Psoas muscle (tissue), 8 donors: ENCODE results near the gene LEMD3. TPM values are rescaled to one million over a fixed set of nuclear protein-coding genes. Genes with fewer than 3 reads are reported as not detected.

Experiments used
- ATAC-seq, 4 donors: fragments of 200-7000 bp; cut with Tn5 transposase; one replicate each; pipeline ENCODE4 v1.9.1; 2020; ENCODE audit warnings: moderate library complexity in 3 of 4, mild to moderate bottlenecking in 2 of 4
- DNase-seq, 2 donors: peaks; one replicate each; pipeline ENCODE4 v3.0.0-alpha.2; 2020
- H3K27ac ChIP-seq: fragments of 200-600 bp; one replicate; pipeline ENCODE4 v1.8.0; 2022
- H3K27me3 ChIP-seq, 3 donors: fragments of 200-600 bp in 1 of 3; one replicate each; pipeline versions ENCODE4 v1.6.1 to v1.8.0; 2013 to 2022; ENCODE audit warnings: low read length in 2 of 3, mild to moderate bottlenecking in 2 of 3, moderate library complexity in 1 of 3; ENCODE audit not compliant: insufficient read depth in 3 of 3
- H3K36me3 ChIP-seq, 2 donors: fragments of 200-600 bp in 1 of 2; one replicate each; pipeline versions ENCODE4 v1.6.1 to v1.8.0; 2013 to 2022; ENCODE audit warnings: low read depth in 1 of 2, mild to moderate bottlenecking in 1 of 2, moderate library complexity in 1 of 2; ENCODE audit not compliant: insufficient read depth in 1 of 2
- H3K4me1 ChIP-seq: fragments of 200-600 bp; one replicate; pipeline ENCODE4 v1.8.0; 2022
- H3K4me3 ChIP-seq: fragments of 200-600 bp; one replicate; pipeline ENCODE4 v1.8.0; 2022; ENCODE audit warnings: mild to moderate bottlenecking
- H3K9me3 ChIP-seq: fragments of 200-600 bp; one replicate; pipeline ENCODE4 v1.8.0; 2022
- CTCF ChIP-seq: fragments of 200-600 bp; IDR thresholded peaks from one replicate; pipeline ENCODE4 v1.8.0; 2022; ENCODE audit warnings: antibody characterized with exemption
- WGBS, 3 donors: extraction: QIAGEN DNeasy Blood & Tissue Kit; methylation state at CpG; one replicate each; pipeline versions ENCODE4 v1.1.6 to v1.1.7; 2013; 5-methylcytosine and 5-hydroxymethylcytosine counted together
- intact Hi-C, 2 donors: fragments of 100-400 bp; cut with DNase I; formaldehyde crosslinking; loops; one replicate each; pipeline versions ENCODE4 v1.11.0 to v1.14.2; 2022
- polyA plus RNA-seq, 3 donors: library from polyadenylated mRNA; stranded (reverse); fragments of 200-250 nt; gene quantifications; one replicate each; pipeline ENCODE4 v1.2.3, GENCODE V29; 2013
- total RNA-seq, 4 donors: library from RNA; stranded (reverse); fragmentation: NEBNext Ultra II Directional in 2 of 4; extraction: Animal tissue kit (Norgen Biotek cat#: 25700) in 2 of 4; gene quantifications; one replicate each; pipeline versions ENCODE4 v1.2.1 to v1.2.4, GENCODE V29; 2021 to 2023
- donor health status: healthy with polysubstance abuse.
- donor health status: DM: no; HTN: no; CAD: no; lungs with moderate emphysema.
- donor health status: Bipolar disorder and iron deficiency.
- donor health status: healthy.
- donor health status: DM: yes; HTN: yes; CAD: no.
- donor health status: DM: no; HTN: no; CAD: no.
- donor health status: DM: no; HTN: no; CAD: no.
- donor health status: DM: yes; HTN: yes; CAD: no.

The LEMD3 gene
- total and polyA plus RNA-seq, 7 donors, result 5.4 to 17.1 (median 10.4) TPM

DNA sequence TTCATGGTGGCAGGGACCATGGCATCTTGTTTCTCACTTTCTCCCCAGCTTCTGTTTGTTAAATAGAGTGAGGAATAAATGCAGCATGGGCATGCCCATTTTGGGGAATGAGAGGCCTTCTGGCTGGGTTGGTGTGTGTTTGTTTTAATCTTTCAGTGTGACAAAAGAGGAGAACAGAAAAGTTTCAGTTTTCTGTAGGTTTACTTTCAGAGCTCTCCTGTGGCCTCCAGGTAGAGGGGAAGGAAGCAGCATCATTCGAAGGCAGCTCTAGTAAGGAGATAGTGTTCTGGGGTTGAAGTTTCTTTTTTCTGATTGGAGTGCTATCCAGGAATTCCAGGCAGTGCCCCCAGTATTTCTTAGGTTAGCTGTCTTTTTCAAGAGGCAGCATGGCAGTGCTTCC is 124.4 kb downstream of the LEMD3 start:
- WGBS, 3 donors, result 91 to 95% (median 95%) methylated on average over 1 of the region's 1 CpG
- H3K27ac ChIP-seq, result no peak overlapping the region
- H3K4me3 ChIP-seq, result no peak overlapping the region
- peaks cover 25% of the 10 kb centered on the region for H3K4me1 ChIP-seq
- no peak for DNase-seq
- intact Hi-C loops, result no loop called here
- ATAC-seq, result no peak
- H3K36me3 ChIP-seq, result no peaks in the 10 kb centered on the region
- no peaks in the 10 kb centered on the region for H3K27me3 ChIP-seq
- H3K9me3 ChIP-seq, result no peaks in the 10 kb centered on the region
- no peak for TF ChIP-seq CTCF

DNA sequence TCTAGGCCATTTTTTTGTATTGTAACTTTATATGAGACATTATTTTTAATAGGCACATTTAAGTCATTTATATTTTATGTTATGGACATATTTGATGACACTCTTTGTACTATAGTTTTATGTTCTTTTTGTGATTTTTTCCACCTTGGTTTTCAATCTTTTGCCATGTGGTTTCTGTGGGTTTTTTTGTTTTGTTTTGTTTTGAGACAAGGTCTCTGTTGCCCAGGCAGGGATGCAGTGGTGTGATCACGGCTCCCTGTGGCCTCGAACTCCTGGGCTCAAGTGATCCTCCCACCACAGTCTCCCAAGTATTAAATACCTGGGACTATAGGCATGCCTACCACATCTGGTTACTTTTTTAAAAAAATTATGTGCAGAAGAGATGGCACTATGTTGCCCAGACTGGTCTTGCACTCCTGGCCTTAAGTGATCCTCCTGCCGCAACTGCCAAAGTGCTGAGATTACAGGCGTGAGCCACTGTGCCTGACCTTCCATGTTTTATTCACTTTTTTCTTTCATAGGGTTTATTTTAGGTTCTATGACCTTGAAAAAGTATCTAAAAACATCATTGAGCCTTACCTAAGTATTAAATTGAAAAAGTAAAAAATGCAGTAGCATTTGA is 125.4 kb downstream of the LEMD3 start:
- TF ChIP-seq CTCF, result no peak
- Histone ChIP-seq H3K4me3 (no peak overlapping the region), H3K27me3 (no peaks in the 10 kb centered on the region), H3K36me3 (no peaks in the 10 kb centered on the region), H3K4me1 (peaks cover 35% of the 10 kb centered on the region), H3K9me3 (no peaks in the 10 kb centered on the region), H3K27ac (no peak overlapping the region)
- DNase-seq, result no peak
- no peak for ATAC-seq
- WGBS, 3 donors, result 76 to 91% (median 90%) methylated on average over 4 of the region's 4 CpGs
- intact Hi-C loops, result no loop called here

DNA sequence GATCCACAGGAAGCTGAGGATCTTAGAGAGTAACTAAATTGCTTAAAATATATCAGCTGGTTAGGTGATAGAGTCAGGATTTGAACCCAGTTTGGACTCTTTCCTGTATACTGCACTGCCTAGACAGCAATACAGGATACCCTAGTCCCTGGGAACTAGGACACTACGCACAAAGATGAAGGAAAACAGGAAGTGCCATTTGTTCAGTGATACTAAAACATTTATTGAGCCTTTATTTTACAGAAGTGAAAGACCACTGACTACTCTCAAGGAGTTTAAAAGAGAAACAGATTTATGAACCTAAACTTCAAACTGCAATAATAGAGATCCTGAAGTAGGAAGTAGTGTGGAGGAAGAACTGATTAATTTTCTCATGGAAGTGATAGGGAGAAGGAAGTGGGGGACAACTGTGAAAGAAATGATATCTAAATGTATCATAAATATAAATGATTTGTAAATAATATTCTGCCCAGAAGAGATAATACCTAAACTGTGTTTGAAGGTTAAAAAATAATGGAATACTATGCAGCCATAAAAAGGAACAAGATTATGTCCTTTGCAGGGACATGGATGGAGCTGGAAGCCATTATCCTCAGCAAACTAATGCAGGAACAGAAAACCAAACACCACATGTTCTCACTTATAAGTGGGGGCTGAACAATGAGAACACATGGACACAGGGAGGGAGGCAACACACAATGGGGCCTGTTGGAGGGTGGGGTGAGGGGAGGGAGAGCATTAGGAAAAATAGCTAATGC is 127.3 kb downstream of the LEMD3 start:
- Histone ChIP-seq H3K27me3 (no peaks in the 10 kb centered on the region), H3K4me3 (no peak overlapping the region), H3K27ac (no peak overlapping the region), H3K9me3 (no peaks in the 10 kb centered on the region), H3K4me1 (peaks cover 45% of the 10 kb centered on the region), H3K36me3 (no peaks in the 10 kb centered on the region)
- DNase-seq (no peak), ATAC-seq (no peak)
- 88 to 95% (median 90%) methylated on average over 1 of the region's 1 CpG for WGBS, 3 donors
- no peak for TF ChIP-seq CTCF
- intact Hi-C loops, result no loop called here

Other genes with a start within 250 kb of the LEMD3 start
- gene WIF1, start 48.3 kb upstream of the LEMD3 start, total RNA-seq, result not detected
- under 1 TPM in 1 of 3 donors, not detected in 2; 0.03 TPM for gene WIF1, start 48.3 kb upstream of the LEMD3 start, polyA plus RNA-seq
- 10 to 100 TPM; 48.3 to 64.1 (median 56.6) TPM for gene MSRB3, start 109.1 kb downstream of the LEMD3 start, total RNA-seq
- gene MSRB3, start 109.1 kb downstream of the LEMD3 start, polyA plus RNA-seq, result 10 to 100 TPM; 15.4 to 43.6 (median 34.5) TPM